HG03039 (cell line): ENCODE measurements around the gene PHF24.
"Not testable (repeated sequence)": the region's sequence is repeated elsewhere in the genome, so short reads cannot be mapped to it uniquely, and the experiment has no call there.

Source experiments
- ATAC-seq: cut with Tn5 transposase; IDR thresholded peaks from one replicate; pipeline ENCODE4 v1.9.1; 2021; ENCODE audit warnings: mild to moderate bottlenecking, moderate library complexity; ENCODE audit not compliant: unreplicated experiment

PHF24 gene

GRCh38 chr9:34996181-34996904, 38.3 kb downstream of the PHF24 start:
- no peak for ATAC-seq

- no peak for ATAC-seq
Observed at GRCh38 chr9:34996905-34997279, 38.8 kb downstream of the PHF24 start.

GRCh38 chr9:34997379-34997781, 39.3 kb downstream of the PHF24 start:
- ATAC-seq, result no peak

- no peak for ATAC-seq
Observed at GRCh38 chr9:34998266-34998665, 40.2 kb downstream of the PHF24 start.

GRCh38 chr9:34999576-34999975, 41.5 kb downstream of the PHF24 start:
- no peak for ATAC-seq

- ATAC-seq, result no peak
Observed at GRCh38 chr9:35000535-35001284, 42.6 kb downstream of the PHF24 start.

- ATAC-seq, result no peak
Observed at GRCh38 chr9:35001285-35001677, 43.2 kb downstream of the PHF24 start.

GRCh38 chr9:35001803-35002502, 43.9 kb downstream of the PHF24 start:
- no peak for ATAC-seq

GRCh38 chr9:35002623-35003022, 44.5 kb downstream of the PHF24 start:
- no peak for ATAC-seq

- ATAC-seq, result not testable (repeated sequence)
Observed at GRCh38 chr9:35004299-35004698, 46.2 kb downstream of the PHF24 start.

GRCh38 chr9:35010351-35010958, 52.4 kb downstream of the PHF24 start:
- no peak for ATAC-seq

- ATAC-seq, result no peak
Observed at GRCh38 chr9:35014517-35014916, 56.4 kb downstream of the PHF24 start.

- not testable (repeated sequence) for ATAC-seq
Observed at GRCh38 chr9:35023443-35023842, 65.4 kb downstream of the PHF24 start.

GRCh38 chr9:35026671-35027070, 68.6 kb downstream of the PHF24 start:
- no peak for ATAC-seq

- ATAC-seq, result no peak
Observed at GRCh38 chr9:35027374-35027773, 69.3 kb downstream of the PHF24 start.

GRCh38 chr9:35027860-35028259, 69.8 kb downstream of the PHF24 start:
- ATAC-seq, result no peak

GRCh38 chr9:35028341-35028740, 70.3 kb downstream of the PHF24 start:
- ATAC-seq, result no peak

- no peak for ATAC-seq
Observed at GRCh38 chr9:35029241-35029640, 71.2 kb downstream of the PHF24 start.

GRCh38 chr9:35029852-35030251, 71.8 kb downstream of the PHF24 start:
- ATAC-seq, result no peak
